Right atrium auricular region (tissue), 2 donors: ENCODE data around the gene TRIB2. TPM values are rescaled to one million over a fixed set of nuclear protein-coding genes. Genes with fewer than 3 reads are reported as not detected.

Experiments
- DNase-seq: peaks from one replicate; pipeline ENCODE4 v3.0.0-alpha.2; 2019; ENCODE audit warnings: low spot score
- H3K27ac ChIP-seq, 2 donors: fragments of 200-600 bp; sonication (generic); 1 replicate in 1 of 2; 2 replicates in 1 of 2; pipeline ENCODE4 v1.5.1; 2016 to 2019
- H3K27me3 ChIP-seq, 2 donors: fragments of 200-600 bp; sonication (generic); one replicate each; pipeline versions ENCODE4 v1.5.1 to v1.6.0; 2017 to 2019
- H3K36me3 ChIP-seq: fragments of 200-600 bp; sonication (generic); one replicate; pipeline ENCODE4 v1.5.1; 2016
- H3K4me1 ChIP-seq, 2 donors: fragments of 200-600 bp; sonication (generic); one replicate each; pipeline versions ENCODE4 v1.5.1 to v1.6.0; 2017 to 2019
- H3K4me3 ChIP-seq, 2 donors: fragments of 200-600 bp; sonication (generic); 1 replicate in 1 of 2; 2 replicates in 1 of 2; pipeline ENCODE4 v1.5.1; 2017 to 2019; ENCODE audit warnings: mild to moderate bottlenecking in 1 of 2, moderate library complexity in 1 of 2
- H3K9me3 ChIP-seq, 2 donors: fragments of 200-600 bp; sonication (generic); one replicate each; pipeline ENCODE4 v1.5.1; 2019
- total RNA-seq, 2 donors: library from RNA; depleted of rRNA; stranded (reverse); fragments of >200 nt; gene quantifications; one replicate each; pipeline ENCODE4 v1.1.0, GENCODE V29; 2016
- TF ChIP-seq, protein P1 (sequence below), 2 donors: fragments of 200-600 bp; sonication (generic); IDR thresholded peaks; one replicate each; pipeline ENCODE4 v1.5.1; 2019; ENCODE audit warnings: antibody characterized with exemption in 2 of 2

TRIB2 gene
- total RNA-seq, 2 donors from 2014 or later: 33.5 to 55.7 TPM

- Histone ChIP-seq H3K4me1 (peaks cover 0 to 7% of the 10 kb centered on the region in 2 donors), H3K27me3 (no peaks in the 10 kb centered on the region), H3K4me3 (no peak overlapping the region), H3K27ac (no peak overlapping the region), H3K36me3 (no peaks in the 10 kb centered on the region), H3K9me3 (no peaks in the 10 kb centered on the region)
- TF ChIP-seq, protein P1, sequence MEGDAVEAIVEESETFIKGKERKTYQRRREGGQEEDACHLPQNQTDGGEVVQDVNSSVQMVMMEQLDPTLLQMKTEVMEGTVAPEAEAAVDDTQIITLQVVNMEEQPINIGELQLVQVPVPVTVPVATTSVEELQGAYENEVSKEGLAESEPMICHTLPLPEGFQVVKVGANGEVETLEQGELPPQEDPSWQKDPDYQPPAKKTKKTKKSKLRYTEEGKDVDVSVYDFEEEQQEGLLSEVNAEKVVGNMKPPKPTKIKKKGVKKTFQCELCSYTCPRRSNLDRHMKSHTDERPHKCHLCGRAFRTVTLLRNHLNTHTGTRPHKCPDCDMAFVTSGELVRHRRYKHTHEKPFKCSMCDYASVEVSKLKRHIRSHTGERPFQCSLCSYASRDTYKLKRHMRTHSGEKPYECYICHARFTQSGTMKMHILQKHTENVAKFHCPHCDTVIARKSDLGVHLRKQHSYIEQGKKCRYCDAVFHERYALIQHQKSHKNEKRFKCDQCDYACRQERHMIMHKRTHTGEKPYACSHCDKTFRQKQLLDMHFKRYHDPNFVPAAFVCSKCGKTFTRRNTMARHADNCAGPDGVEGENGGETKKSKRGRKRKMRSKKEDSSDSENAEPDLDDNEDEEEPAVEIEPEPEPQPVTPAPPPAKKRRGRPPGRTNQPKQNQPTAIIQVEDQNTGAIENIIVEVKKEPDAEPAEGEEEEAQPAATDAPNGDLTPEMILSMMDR (IDR thresholded peaks at IDR 0.05): no peak
- no peak for DNase-seq
Measured at GRCh38 chr2:12701786-12702167, 15.0 kb upstream of the TRIB2 start.

GRCh38 chr2:12702168-12703121 lies 14.3 kb upstream of the TRIB2 start:
- TF ChIP-seq, protein P1 (IDR thresholded peaks at IDR 0.05): no peak
- no peak overlapping the region for H3K4me3 ChIP-seq
- DNase-seq: no peak
- H3K27ac ChIP-seq: peak overlapping the region in 1 of 2 donors; percentile 22
- no peaks in the 10 kb centered on the region for H3K27me3 ChIP-seq
- H3K36me3 ChIP-seq: no peaks in the 10 kb centered on the region
- no peaks in the 10 kb centered on the region for H3K9me3 ChIP-seq
- peaks cover 0 to 7% of the 10 kb centered on the region in 2 donors for H3K4me1 ChIP-seq

DNA sequence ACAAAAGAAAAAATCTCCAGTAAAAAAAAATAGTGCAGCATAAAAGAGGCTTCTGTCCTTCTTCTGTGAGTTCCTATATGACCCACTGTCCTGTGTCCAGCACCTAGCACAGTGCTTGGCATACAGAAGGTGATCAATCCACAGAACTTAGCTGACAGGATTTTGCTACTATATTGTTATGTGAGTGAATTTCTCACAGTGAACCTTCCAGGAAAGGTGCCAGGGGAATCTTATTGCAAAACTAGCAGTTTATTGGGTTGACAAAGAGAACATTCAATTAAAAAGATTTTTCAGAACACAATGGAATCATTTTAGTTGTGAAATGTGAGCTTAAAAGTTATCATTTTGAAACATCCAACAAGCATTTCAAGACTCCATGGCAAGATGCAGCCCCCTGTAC lies 12.4 kb upstream of the TRIB2 start:
- DNase-seq: no peak
- TF ChIP-seq, protein P1 (IDR thresholded peaks at IDR 0.05): no peak
- Histone ChIP-seq H3K27ac (no peak overlapping the region), H3K36me3 (no peaks in the 10 kb centered on the region), H3K9me3 (no peaks in the 10 kb centered on the region), H3K27me3 (no peaks in the 10 kb centered on the region), H3K4me3 (no peak overlapping the region), H3K4me1 (peaks cover 0 to 7% of the 10 kb centered on the region in 2 donors)

GRCh38 chr2:12705230-12705629 lies 11.5 kb upstream of the TRIB2 start:
- Histone ChIP-seq H3K4me1 (peaks cover 0 to 7% of the 10 kb centered on the region in 2 donors), H3K4me3 (no peak overlapping the region), H3K9me3 (no peaks in the 10 kb centered on the region), H3K36me3 (no peaks in the 10 kb centered on the region), H3K27ac (no peak overlapping the region), H3K27me3 (no peaks in the 10 kb centered on the region)
- no peak for DNase-seq
- TF ChIP-seq, protein P1 (IDR thresholded peaks at IDR 0.05): no peak

- Histone ChIP-seq H3K27ac (no peak overlapping the region), H3K4me1 (peaks cover 0 to 7% of the 10 kb centered on the region in 2 donors), H3K9me3 (no peaks in the 10 kb centered on the region), H3K36me3 (no peaks in the 10 kb centered on the region), H3K27me3 (no peaks in the 10 kb centered on the region), H3K4me3 (no peak overlapping the region)
- TF ChIP-seq, protein P1 (IDR thresholded peaks at IDR 0.05): no peak
- no peak for DNase-seq
Measured at GRCh38 chr2:12705742-12706141, 11.0 kb upstream of the TRIB2 start.
